ENCODE results near the gene PHACTR3.

GRCh38 chr20:59623133-59623532 is 18.8 kb downstream of the PHACTR3 start:
- TF ChIP-seq EZH2 (IDR thresholded peaks at IDR 0.05; ENCODE audit: low read depth, low read length, severe bottlenecking), result no peak
- TF ChIP-seq CHD2 (IDR thresholded peaks at IDR 0.05; ENCODE audit: low read length), result no peak
- TF ChIP-seq RXRA (IDR thresholded peaks at IDR 0.05; ENCODE audit: insufficient read depth, low read depth, low read length), result no peak
- no peak for TF ChIP-seq ATF3 (IDR thresholded peaks at IDR 0.05; ENCODE audit: insufficient read depth, low read depth, low read length)
- no peak for TF ChIP-seq EGR1 (IDR thresholded peaks at IDR 0.05; ENCODE audit: borderline replicate concordance, low read depth, low read length)
- TF ChIP-seq CTCF (IDR thresholded peaks at IDR 0.05; ENCODE audit: control extremely low read depth in 1 of 3, insufficient read depth in 1 of 3, low read depth in 1 of 3, low read length in 3 of 3), result no peak
- TF ChIP-seq POLR2AphosphoS5 (IDR thresholded peaks at IDR 0.05; ENCODE audit: low read depth, low read length), result no peak
- no peak for TF ChIP-seq FOSL1 (IDR thresholded peaks at IDR 0.05; ENCODE audit: insufficient read depth, low read depth, low read length)
